H1 (cell line): ENCODE results near the gene ZNF74. TPM values are rescaled to one million over a fixed set of nuclear protein-coding genes. Genes with fewer than 3 reads are reported as not detected.

ENCODE experiments used
- CTCF ChIA-PET: fragments of 300-600 bp; sonication (Branson Sonifier 250); formaldehyde crosslinking; loops from one replicate; lab custom pipeline; 2021; ENCODE audit not compliant: partially characterized antibody; lab: Charles Lee
- POLR2A ChIA-PET: fragments of 300-600 bp; sonication (Branson Sonifier 250); formaldehyde crosslinking; loops from one replicate; lab custom pipeline; 2021; ENCODE audit warnings: inconsistent platforms; ENCODE audit not compliant: partially characterized antibody; lab: Charles Lee
- DNase-seq, 2 experiments: peaks; one replicate each; pipeline versions ENCODE4 v3.0.0 to v3.0.0-alpha.2; 2010 to 2022; ENCODE audit warnings: low spot score in 2 of 2, low read depth in 1 of 2, mixed read lengths in 1 of 2
- FAIRE-seq: peaks from 2 replicates; lab custom pipeline; 2011; peaks lifted over from hg19 to GRCh38; lab: Jason Lieb, UNC
- H2AFZ ChIP-seq: 2 replicates; pipeline ENCODE4 v1.8.1; 2012; ENCODE audit warnings: low read length, inconsistent platforms
- H2AK5ac ChIP-seq: 2 replicates; pipeline ENCODE4 v1.6.1; 2013; ENCODE audit warnings: low read depth, low read length
- H2BK120ac ChIP-seq: replicated peaks from 2 replicates; pipeline ENCODE3; 2013; ENCODE audit warnings: low read depth, low read length, inconsistent platforms
- H2BK12ac ChIP-seq: 2 replicates; pipeline ENCODE4 v1.6.1; 2013; ENCODE audit warnings: low read depth, low read length
- H2BK15ac ChIP-seq: 2 replicates; pipeline ENCODE4 v1.6.1; 2013; ENCODE audit warnings: low read length
- H2BK20ac ChIP-seq: 2 replicates; pipeline ENCODE4 v1.6.1; 2013; ENCODE audit warnings: low read length
- H2BK5ac ChIP-seq: 2 replicates; pipeline ENCODE4 v1.6.1; 2013; ENCODE audit warnings: low read depth, low read length
- H3K14ac ChIP-seq: 2 replicates; pipeline ENCODE4 v1.6.1; 2013; ENCODE audit warnings: inconsistent platforms; ENCODE audit not compliant: insufficient read length
- H3K18ac ChIP-seq: 2 replicates; pipeline ENCODE4 v1.6.1; 2013; ENCODE audit warnings: low read length; ENCODE audit errors: extremely low read depth
- H3K23ac ChIP-seq: 2 replicates; pipeline ENCODE4 v1.6.1; 2013; ENCODE audit warnings: inconsistent platforms; ENCODE audit not compliant: insufficient read length
- H3K23me2 ChIP-seq: 2 replicates; pipeline ENCODE4 v1.6.1; 2013; ENCODE audit warnings: low read depth, low read length
- H3K27ac ChIP-seq: 2 replicates; pipeline ENCODE4 v1.6.1; 2011; ENCODE audit warnings: low read depth, low read length, inconsistent platforms
- H3K27me3 ChIP-seq, 4 experiments: replicated peaks in 1 of 4; 1 replicate in 1 of 4; 2 replicates in 3 of 4; pipeline versions ENCODE4 v1.6.1 to v1.8.1; 2011 to 2013; ENCODE audit warnings: low read length in 3 of 4, mild to moderate bottlenecking in 3 of 4, inconsistent platforms in 2 of 4, mixed read lengths in 2 of 4, moderate library complexity in 1 of 4; ENCODE audit not compliant: control insufficient read depth in 3 of 4, insufficient read depth in 3 of 4; ENCODE audit errors: extremely low read depth in 1 of 4
- H3K36me3 ChIP-seq, 4 experiments: 2 replicates each; pipeline versions ENCODE4 v1.6.1 to v1.8.1; 2011 to 2013; ENCODE audit warnings: mild to moderate bottlenecking in 4 of 4, low read length in 3 of 4, moderate library complexity in 2 of 4, control low read depth in 1 of 4, inconsistent platforms in 1 of 4; ENCODE audit not compliant: insufficient read depth in 4 of 4, control insufficient read depth in 2 of 4
- H3K4ac ChIP-seq: replicated peaks from 2 replicates; pipeline ENCODE3; 2013; ENCODE audit warnings: low read length, low read depth, mixed read lengths, inconsistent platforms; ENCODE audit not compliant: insufficient read length
- H3K4me1 ChIP-seq, 4 experiments: replicated peaks in 1 of 4; 1 replicate in 1 of 4; 2 replicates in 3 of 4; pipeline versions ENCODE4 v1.6.1 to v1.8.1; 2011 to 2013; ENCODE audit warnings: low read length in 3 of 4, inconsistent platforms in 2 of 4, mixed read lengths in 1 of 4; ENCODE audit not compliant: insufficient read depth in 4 of 4, control insufficient read depth in 3 of 4
- H3K4me2 ChIP-seq, 2 experiments: 2 replicates each; pipeline versions ENCODE4 v1.6.1 to v1.8.1; 2011 to 2013; ENCODE audit warnings: low read depth in 2 of 2, low read length in 2 of 2, control low read depth in 1 of 2, inconsistent platforms in 1 of 2, mild to moderate bottlenecking in 1 of 2; ENCODE audit not compliant: insufficient read depth in 1 of 2
- H3K4me3 ChIP-seq, 4 experiments: fragments of 200-600, 300-600 bp in 1 of 4; sonication (generic), shearing (Covaris generic), sonication (Bioruptor Twin) in 1 of 4; 2 replicates each; pipeline versions ENCODE4 v1.5.1 to v1.8.1; 2011 to 2016; ENCODE audit warnings: low read length in 4 of 4, low read depth in 3 of 4, control low read depth in 2 of 4, inconsistent platforms in 2 of 4, mild to moderate bottlenecking in 2 of 4, mixed read lengths in 1 of 4, moderate library complexity in 1 of 4; ENCODE audit not compliant: insufficient read depth in 2 of 4; ENCODE audit errors: extremely low read depth in 1 of 4
- H3K56ac ChIP-seq: replicated peaks from 2 replicates; pipeline ENCODE3; 2013; ENCODE audit warnings: low read depth, mild to moderate bottlenecking, mixed read lengths, low read length, inconsistent platforms; ENCODE audit not compliant: insufficient read length
- H3K79me1 ChIP-seq: 2 replicates; pipeline ENCODE4 v1.6.1; 2013; ENCODE audit warnings: low read depth, low read length, control low read depth
- H3K79me2 ChIP-seq, 2 experiments: 2 replicates each; pipeline versions ENCODE4 v1.6.1 to v1.8.1; 2012 to 2013; ENCODE audit warnings: low read length in 2 of 2, mild to moderate bottlenecking in 2 of 2, inconsistent platforms in 1 of 2; ENCODE audit not compliant: insufficient read depth in 2 of 2, control insufficient read depth in 1 of 2
- H3K9ac ChIP-seq, 4 experiments: replicated peaks in 1 of 4; 1 replicate in 1 of 4; 2 replicates in 3 of 4; pipeline versions ENCODE4 v1.6.1 to v1.8.1; 2011 to 2013; ENCODE audit warnings: low read depth in 3 of 4, low read length in 3 of 4, control low read depth in 2 of 4, mild to moderate bottlenecking in 2 of 4, moderate library complexity in 2 of 4, inconsistent platforms in 1 of 4; ENCODE audit errors: extremely low read depth in 1 of 4
- H3K9me3 ChIP-seq, 2 experiments: 2 replicates each; pipeline versions ENCODE4 v1.6.1 to v1.8.1; 2012 to 2013; ENCODE audit warnings: mild to moderate bottlenecking in 2 of 2, moderate library complexity in 2 of 2, control low read depth in 1 of 2, inconsistent platforms in 1 of 2, low read depth in 1 of 2, low read length in 1 of 2, mixed read lengths in 1 of 2; ENCODE audit not compliant: insufficient read depth in 2 of 2
- H4K20me1 ChIP-seq, 2 experiments: replicated peaks in 1 of 2; 2 replicates each; pipeline versions ENCODE3 to v1.8.1; 2011 to 2013; ENCODE audit warnings: inconsistent platforms in 2 of 2, low read length in 2 of 2, mild to moderate bottlenecking in 1 of 2; ENCODE audit not compliant: insufficient read depth in 2 of 2, control insufficient read depth in 1 of 2
- H4K5ac ChIP-seq: 2 replicates; pipeline ENCODE4 v1.6.1; 2013; ENCODE audit warnings: low read length, low read depth, mixed read lengths, inconsistent platforms; ENCODE audit not compliant: insufficient read length
- H4K8ac ChIP-seq: 2 replicates; pipeline ENCODE4 v1.8.0; 2013; ENCODE audit warnings: mild to moderate bottlenecking, moderate library complexity, low read length, inconsistent platforms; ENCODE audit not compliant: insufficient read depth; ENCODE audit errors: extremely low read depth
- H4K91ac ChIP-seq: replicated peaks from 2 replicates; pipeline ENCODE3; 2013; ENCODE audit warnings: low read length, mixed read lengths, inconsistent platforms; ENCODE audit not compliant: insufficient read length
- CTBP2 ChIP-seq: IDR thresholded peaks from 2 replicates; pipeline ENCODE4 v1.7.0; 2011; ENCODE audit warnings: borderline replicate concordance, mild to moderate bottlenecking, moderate library complexity, mixed read lengths, low read length; ENCODE audit not compliant: insufficient read depth, insufficient read length
- EGR1 ChIP-seq: IDR thresholded peaks from 2 replicates; pipeline ENCODE4 v1.6.1; 2011; ENCODE audit warnings: low read depth, low read length, borderline replicate concordance
- HDAC2 ChIP-seq, 2 experiments: fragments of 300-600 bp in 1 of 2; sonication (generic) in 1 of 2; IDR thresholded peaks; 2 replicates each; pipeline ENCODE4 v1.6.1; 2011 to 2012; ENCODE audit warnings: low read depth in 2 of 2, low read length in 2 of 2, mild to moderate bottlenecking in 2 of 2, moderate library complexity in 2 of 2, borderline replicate concordance in 1 of 2, inconsistent platforms in 1 of 2
- HDAC6 ChIP-seq: IDR thresholded peaks from one replicate; pipeline ENCODE4 v1.7.1; 2012; ENCODE audit warnings: low read depth, mild to moderate bottlenecking, inconsistent platforms, low read length, moderate library complexity
- JUN ChIP-seq: IDR thresholded peaks from 2 replicates; pipeline ENCODE4 v1.6.1; 2011; ENCODE audit warnings: low read depth, mild to moderate bottlenecking, improper control_type of control experiment, low read length
- KDM4A ChIP-seq: IDR thresholded peaks from one replicate; pipeline ENCODE4 v1.7.1; 2012; ENCODE audit warnings: low read depth, mild to moderate bottlenecking, moderate library complexity, low read length, inconsistent platforms; ENCODE audit not compliant: severe bottlenecking
- RXRA ChIP-seq: IDR thresholded peaks from 2 replicates; pipeline ENCODE4 v1.6.1; 2011; ENCODE audit warnings: low read depth, mild to moderate bottlenecking, low read length, moderate library complexity; ENCODE audit not compliant: insufficient read depth
- TEAD4 ChIP-seq: IDR thresholded peaks from 2 replicates; pipeline ENCODE4 v1.6.1; 2012; ENCODE audit warnings: low read depth, low read length, inconsistent platforms, mixed read lengths
- WGBS, 2 experiments: shearing (Covaris generic) in 1 of 2; methylation state at CpG; one replicate each; pipeline versions ENCODE4 v1.1.6 to v1.1.7; 2013 to 2015; ENCODE audit warnings: low lambda C conversion rate in 2 of 2, mixed read lengths in 2 of 2, inconsistent platforms in 1 of 2, low coverage in 1 of 2, missing lambda C conversion rate in 1 of 2; ENCODE audit not compliant: insufficient replicate concordance in 2 of 2, insufficient coverage in 1 of 2, insufficient read length in 1 of 2; ENCODE audit errors: extremely low coverage in 1 of 2, missing lambda C conversion rate in 1 of 2; 5-methylcytosine and 5-hydroxymethylcytosine counted together
- polyA plus RNA-seq, 7 experiments: library from polyadenylated mRNA; depleted of rRNA in 3 of 7; stranded (reverse) in 5 of 7; unstranded in 2 of 7; fragments of >200 nt in 5 of 7; fragments of 200-250 nt in 2 of 7; gene quantifications; 1 replicate in 5 of 7; 2 replicates in 1 of 7; 4 replicates in 1 of 7; pipeline versions ENCODE4 v1.2.1 to v1.2.3, GENCODE V29; 2011 to 2013; ENCODE audit warnings: missing spikeins in 2 of 7, mixed read lengths in 2 of 7
- total RNA-seq: library from RNA; stranded (reverse); fragmentation: NEBNext Ultra II Directional; extraction: Animal tissue kit (Norgen Biotek cat#: 25700); gene quantifications from 2 replicates; pipeline ENCODE4 v1.2.1, GENCODE V29; 2021
- TF ChIP-seq, protein P1 (sequence below): IDR thresholded peaks from 2 replicates; pipeline ENCODE4 v1.6.1; 2012; ENCODE audit warnings: low read length, inconsistent platforms

ZNF74 gene
- total and polyA plus RNA-seq, 2 of the 8 experiments (the other 6 are each of a cell fraction or from before 2014, with no cell fraction given), result 29.7 to 45.7 TPM

- H3K4me3 ChIP-seq, result no peak overlapping the region
- no peak overlapping the region for H2BK15ac ChIP-seq
- no peak overlapping the region for H3K23ac ChIP-seq
- peaks cover 22% of the 10 kb centered on the region; the same call in 1 of the 2 replicates for H3K23me2 ChIP-seq
- no peak overlapping the region for H3K56ac ChIP-seq
- no peak overlapping the region for H4K5ac ChIP-seq
- POLR2A ChIA-PET, result interaction anchor here (0.9 kb wide), 1 partner anchor 12 kb away, joined by 3 read pairs; no protein-coding TSS in a partner anchor
- no peak overlapping the region for H2BK120ac ChIP-seq
- peaks cover 35 to 92% (median 77%) of the 10 kb centered on the region in 4 experiments for H3K27me3 ChIP-seq
- WGBS, 2 experiments, result 89% methylated on average over 3 of the region's 3 CpGs; no CpG with 5 or more reads in 1 of the 2 experiments
- TF ChIP-seq, protein P1, sequence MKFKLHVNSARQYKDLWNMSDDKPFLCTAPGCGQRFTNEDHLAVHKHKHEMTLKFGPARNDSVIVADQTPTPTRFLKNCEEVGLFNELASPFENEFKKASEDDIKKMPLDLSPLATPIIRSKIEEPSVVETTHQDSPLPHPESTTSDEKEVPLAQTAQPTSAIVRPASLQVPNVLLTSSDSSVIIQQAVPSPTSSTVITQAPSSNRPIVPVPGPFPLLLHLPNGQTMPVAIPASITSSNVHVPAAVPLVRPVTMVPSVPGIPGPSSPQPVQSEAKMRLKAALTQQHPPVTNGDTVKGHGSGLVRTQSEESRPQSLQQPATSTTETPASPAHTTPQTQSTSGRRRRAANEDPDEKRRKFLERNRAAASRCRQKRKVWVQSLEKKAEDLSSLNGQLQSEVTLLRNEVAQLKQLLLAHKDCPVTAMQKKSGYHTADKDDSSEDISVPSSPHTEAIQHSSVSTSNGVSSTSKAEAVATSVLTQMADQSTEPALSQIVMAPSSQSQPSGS, result no peak
- no peak for TF ChIP-seq HDAC2 (IDR thresholded peaks at IDR 0.05; ENCODE audit: borderline replicate concordance in 1 of 2, low read depth in 2 of 2, low read length in 2 of 2)
- no peak for TF ChIP-seq TEAD4
- no peak for TF ChIP-seq EGR1
- TF ChIP-seq RXRA, result no peak
- TF ChIP-seq HDAC6, result no peak
- TF ChIP-seq CTBP2, result no peak
- TF ChIP-seq KDM4A, result no peak
- no peak for TF ChIP-seq JUN
- no peak overlapping the region for H2BK5ac ChIP-seq
- H3K36me3 ChIP-seq, result peaks cover 0 to 3% (median 0%) of the 10 kb centered on the region in 4 experiments; a peak in 1 of 8 replicates
- FAIRE-seq (no peak), DNase-seq (no peak)
- no peak overlapping the region for H2AK5ac ChIP-seq
- CTCF ChIA-PET, result interaction anchor here (0.7 to 1.6 kb wide), 3 partner anchors 16 to 213 kb away, joined by 3 to 8 read pairs (median 3); no protein-coding TSS in a partner anchor
- no peaks in the 10 kb centered on the region for H3K9me3 ChIP-seq
- no peak overlapping the region for H2BK20ac ChIP-seq
- no peak overlapping the region for H3K9ac ChIP-seq
- no peaks in the 10 kb centered on the region for H3K79me2 ChIP-seq
- H3K79me1 ChIP-seq, result peaks cover 2% of the 10 kb centered on the region; the same call in 1 of the 2 replicates
- H2BK12ac ChIP-seq, result no peak overlapping the region
- H3K14ac ChIP-seq, result no peak overlapping the region
- peaks cover 0 to 27% (median 15%) of the 10 kb centered on the region in 4 experiments; a peak in 5 of 7 replicates for H3K4me1 ChIP-seq
- peaks cover 20 to 46% of the 10 kb centered on the region in 2 experiments for H4K20me1 ChIP-seq
- no peak overlapping the region for H3K18ac ChIP-seq
- H3K4ac ChIP-seq, result no peak overlapping the region
- no peak overlapping the region for H4K8ac ChIP-seq
- H2AFZ ChIP-seq, result no peak overlapping the region
- no peak overlapping the region for H4K91ac ChIP-seq
- no peak overlapping the region for H3K4me2 ChIP-seq
- no peak overlapping the region for H3K27ac ChIP-seq
Observed at GRCh38 chr22:20434773-20435172, 40.8 kb downstream of the ZNF74 start.
